Pancreas (tissue), 10 donors: ENCODE results near the gene TCL1A. TPM values are rescaled to one million over a fixed set of nuclear protein-coding genes. Genes with fewer than 3 reads are reported as not detected.

Experiments
- ATAC-seq, 4 donors: fragments of 200-7000 bp; cut with Tn5 transposase; one replicate each; pipeline versions ENCODE4 v1.8.0 to v1.9.1; 2020; ENCODE audit warnings: mild to moderate bottlenecking in 4 of 4, moderate library complexity in 4 of 4
- DNase-seq, 6 donors: peaks; one replicate each; pipeline ENCODE4 v3.0.0-alpha.2; 2020
- FAIRE-seq: peaks from 2 replicates; lab custom pipeline; 2012; peaks lifted over from hg19 to GRCh38; lab: Jason Lieb, UNC
- H3K27ac ChIP-seq, 4 donors: fragments of 200-600 bp; sonication (generic); 1 replicate in 3 of 4; 2 replicates in 1 of 4; pipeline versions ENCODE4 v1.5.0 to v1.8.0; 2020
- H3K27me3 ChIP-seq, 4 donors: fragments of 200-600 bp; one replicate each; pipeline ENCODE4 v1.8.0; 2021
- H3K36me3 ChIP-seq, 3 donors: fragments of 200-600 bp; sonication (generic) in 1 of 3; one replicate each; pipeline versions ENCODE4 v1.5.0 to v1.8.0; 2020 to 2021
- H3K4me1 ChIP-seq, 3 donors: fragments of 200-600 bp; one replicate each; pipeline ENCODE4 v1.8.0; 2021
- H3K4me3 ChIP-seq, 4 donors: fragments of 200-600 bp; sonication (generic) in 2 of 4; one replicate each; pipeline versions ENCODE4 v1.5.0 to v1.8.0; 2020 to 2021
- H3K9me3 ChIP-seq, 4 donors: fragments of 200-600 bp; one replicate each; pipeline ENCODE4 v1.8.0; 2021
- CTCF ChIP-seq, 4 donors: fragments of 200-600 bp; sonication (generic) in 3 of 4; IDR thresholded peaks; one replicate each; pipeline versions ENCODE4 v1.5.0 to v1.8.0; 2021; ENCODE audit warnings: antibody characterized with exemption in 4 of 4
- WGBS, 2 donors: extraction: QIAGEN DNeasy Blood & Tissue Kit; methylation state at CpG; one replicate each; pipeline ENCODE4 v1.1.7; 2013; 5-methylcytosine and 5-hydroxymethylcytosine counted together
- intact Hi-C, 3 donors: fragments of 100-400 bp; cut with DNase I; formaldehyde crosslinking; loops; one replicate each; pipeline versions ENCODE4 v1.11.1 to v1.14.2; 2022
- polyA plus RNA-seq, 2 donors: library from polyadenylated mRNA; stranded (reverse); fragments of 200-250 nt; gene quantifications; one replicate each; pipeline ENCODE4 v1.2.3, GENCODE V29; 2013
- total RNA-seq, 6 donors: library from RNA; stranded (reverse); fragmentation: NEBNext Ultra II Directional in 4 of 6; extraction: Animal tissue kit (Norgen Biotek cat#: 25700) in 4 of 6; gene quantifications; one replicate each; pipeline versions ENCODE4 v1.2.1 to v1.2.4, GENCODE V29; 2021 to 2023
- donor health status: healthy with polysubstance abuse.
- donor health status: DM: no; HTN: no; CAD: no; lungs with moderate emphysema.
- donor health status: DM: no; HTN: no; CAD: no.
- donor health status: control.
- donor health status: control.
- donor health status: Bipolar disorder and iron deficiency.
- donor health status: DM: yes; HTN: yes; CAD: no.
- donor health status: DM: no; HTN: no; CAD: no.
- donor health status: DM: no; HTN: no; CAD: no.
- donor health status: DM: yes; HTN: yes; CAD: no.

TCL1A gene
- total and polyA plus RNA-seq, 8 donors: 0.09 to 0.16 TPM; not detected in 6

- H3K9me3 ChIP-seq: no peaks in the 10 kb centered on the region
- H3K4me3 ChIP-seq: no peak overlapping the region
- H3K27me3 ChIP-seq: no peaks in the 10 kb centered on the region
- TF ChIP-seq CTCF (IDR thresholded peaks at IDR 0.05): no peak
- ATAC-seq: no peak
- WGBS, 2 donors: 19 to 27% methylated on average over 4 of the region's 4 CpGs
- intact Hi-C loops: no loop called here
- H3K27ac ChIP-seq: no peak overlapping the region
- H3K4me1 ChIP-seq: no peaks in the 10 kb centered on the region
- H3K36me3 ChIP-seq: no peaks in the 10 kb centered on the region
- no peak for DNase-seq
- FAIRE-seq: no peak
These were observed 12.1 kb downstream of the TCL1A start for GRCh38 chr14:95701846-95702221.

GRCh38 chr14:95700221-95700976 lies 13.5 kb downstream of the TCL1A start:
- no peak overlapping the region for H3K4me3 ChIP-seq
- FAIRE-seq (no peak), DNase-seq (no peak), ATAC-seq (no peak)
- intact Hi-C loops: no loop called here
- no peaks in the 10 kb centered on the region for H3K27me3 ChIP-seq
- H3K27ac ChIP-seq: no peak overlapping the region
- H3K36me3 ChIP-seq: no peaks in the 10 kb centered on the region
- no peaks in the 10 kb centered on the region for H3K9me3 ChIP-seq
- WGBS, 2 donors: 58 to 62% methylated on average over 5 of the region's 5 CpGs
- no peak for TF ChIP-seq CTCF (IDR thresholded peaks at IDR 0.05)
- H3K4me1 ChIP-seq: no peaks in the 10 kb centered on the region

DNA sequence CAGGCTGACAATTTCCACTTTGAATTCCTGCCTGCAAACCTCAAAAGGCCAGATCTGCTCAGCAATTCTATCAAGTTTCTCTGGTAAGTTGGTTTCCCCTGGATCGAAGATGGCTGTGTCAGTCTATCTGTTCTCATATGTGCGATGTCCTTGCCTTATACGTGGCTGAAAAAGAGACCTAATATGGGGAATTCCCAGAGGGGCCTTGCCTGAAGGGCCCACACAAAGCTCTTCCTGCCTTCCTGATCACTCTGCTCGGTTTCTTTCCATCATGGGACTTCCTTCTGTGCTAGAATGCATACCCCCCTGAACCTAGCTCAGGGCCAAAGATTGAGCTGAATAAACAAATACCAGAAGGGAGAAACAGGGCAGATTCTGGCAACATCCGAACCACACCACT lies 14.5 kb downstream of the TCL1A start:
- FAIRE-seq (no peak), DNase-seq (no peak), ATAC-seq (no peak)
- TF ChIP-seq CTCF (IDR thresholded peaks at IDR 0.05): no peak
- H3K9me3 ChIP-seq: no peaks in the 10 kb centered on the region
- H3K4me1 ChIP-seq: no peaks in the 10 kb centered on the region
- H3K36me3 ChIP-seq: no peaks in the 10 kb centered on the region
- H3K27ac ChIP-seq: no peak overlapping the region
- no peak overlapping the region for H3K4me3 ChIP-seq
- intact Hi-C loops: no loop called here
- no peaks in the 10 kb centered on the region for H3K27me3 ChIP-seq
- 71 to 73% methylated on average over 5 of the region's 5 CpGs for WGBS, 2 donors

DNA sequence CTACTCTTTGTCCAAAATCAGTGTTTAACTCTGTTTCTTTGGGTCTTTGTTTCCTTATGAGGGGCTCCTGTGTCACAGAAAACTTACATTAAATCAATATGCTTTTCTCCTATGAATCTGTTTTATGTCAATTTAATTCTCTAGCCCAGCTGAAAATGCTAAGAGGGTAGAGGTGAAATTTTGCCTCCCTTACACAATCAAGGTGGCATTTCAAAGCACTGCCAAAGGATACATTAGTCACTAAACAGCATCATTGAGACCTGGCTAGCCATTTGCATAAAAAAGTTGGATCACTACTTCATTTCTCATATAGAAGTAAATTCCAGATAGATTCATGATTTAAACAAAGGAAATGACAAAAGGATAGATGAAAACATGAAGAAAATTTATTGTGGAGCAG lies 15.6 kb downstream of the TCL1A start:
- H3K36me3 ChIP-seq: no peaks in the 10 kb centered on the region
- intact Hi-C loops: no loop called here
- ATAC-seq (no peak), FAIRE-seq (no peak), DNase-seq (no peak)
- TF ChIP-seq CTCF (IDR thresholded peaks at IDR 0.05): no peak
- H3K27me3 ChIP-seq: no peaks in the 10 kb centered on the region
- no peak overlapping the region for H3K4me3 ChIP-seq
- no peaks in the 10 kb centered on the region for H3K4me1 ChIP-seq
- H3K9me3 ChIP-seq: no peaks in the 10 kb centered on the region
- H3K27ac ChIP-seq: no peak overlapping the region

DNA sequence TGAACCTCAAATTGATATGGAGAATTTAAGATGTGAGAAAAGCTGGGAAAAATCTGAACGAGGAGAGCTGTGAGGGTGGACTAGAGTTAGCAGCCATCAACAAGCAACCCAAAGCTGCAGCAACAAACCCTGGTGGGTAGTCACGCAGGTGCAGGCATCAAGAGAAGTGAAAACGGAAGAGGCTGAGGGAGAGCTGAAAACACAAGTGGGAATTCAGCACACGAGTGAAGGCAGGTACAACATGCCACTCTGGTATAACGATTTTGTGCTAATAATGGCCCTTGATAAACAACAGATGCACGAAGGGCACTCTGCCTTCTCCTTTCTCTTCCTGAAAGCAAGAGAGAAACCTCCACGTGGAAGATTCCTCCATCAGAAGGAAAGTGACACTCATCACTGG lies 16.2 kb downstream of the TCL1A start:
- intact Hi-C loops: no loop called here
- no peak for ATAC-seq
- no peak for TF ChIP-seq CTCF (IDR thresholded peaks at IDR 0.05)
- Histone ChIP-seq H3K4me3 (no peak overlapping the region), H3K9me3 (no peaks in the 10 kb centered on the region), H3K27me3 (no peaks in the 10 kb centered on the region), H3K27ac (no peak overlapping the region), H3K4me1 (no peaks in the 10 kb centered on the region), H3K36me3 (no peaks in the 10 kb centered on the region)
- WGBS, 2 donors: 37 to 50% methylated on average over 7 of the region's 7 CpGs
- FAIRE-seq: no peak
- no peak for DNase-seq
